ENCODE data around the gene ISL2. TPM values are rescaled to one million over a fixed set of nuclear protein-coding genes. Genes with fewer than 3 reads are reported as not detected.
"Not testable (repeated sequence)": the region's sequence is repeated elsewhere in the genome, so short reads cannot be mapped to it uniquely, and the experiment has no call there.

ISL2 gene
- total RNA-seq = 0.26 TPM in 1 of 2 replicates, not detected in the other

- peak within 1 kb of the TSS; percentile 28 for H3K4me3 ChIP-seq (ENCODE audit: low read depth, low read length)
- FAIRE-seq (no peak), DNase-seq (ENCODE audit: low read depth) (peak; percentile 44)
- peaks cover 53% of the 10 kb centered on the region for H3K27me3 ChIP-seq (ENCODE audit: control insufficient read depth, insufficient read depth, low read length)
- H3K36me3 ChIP-seq (ENCODE audit: control insufficient read depth, insufficient read depth, low read length) = no peaks in the 10 kb centered on the region
- no peak for TF ChIP-seq CTCF (IDR thresholded peaks at IDR 0.05; ENCODE audit: insufficient read depth, low read length, severe bottlenecking)
Measured at GRCh38 chr15:76336254-76337058, at the start of gene ISL2. TSS of gene ISL2 (plus strand) at chr15:76336773. CDS start at chr15:76336884, 111 bp downstream.

GRCh38 chr15:76289582-76289981 is 47.0 kb upstream of the ISL2 start:
- DNase-seq (ENCODE audit: low read depth) (no peak), FAIRE-seq (no peak)
- no peak for TF ChIP-seq CTCF (IDR thresholded peaks at IDR 0.05; ENCODE audit: insufficient read depth, low read length, severe bottlenecking)
- H3K27me3 ChIP-seq (ENCODE audit: control insufficient read depth, insufficient read depth, low read length) = no peaks in the 10 kb centered on the region
- H3K36me3 ChIP-seq (ENCODE audit: control insufficient read depth, insufficient read depth, low read length) = peaks cover 3% of the 10 kb centered on the region
- no peak overlapping the region for H3K4me3 ChIP-seq (ENCODE audit: low read depth, low read length)

DNA sequence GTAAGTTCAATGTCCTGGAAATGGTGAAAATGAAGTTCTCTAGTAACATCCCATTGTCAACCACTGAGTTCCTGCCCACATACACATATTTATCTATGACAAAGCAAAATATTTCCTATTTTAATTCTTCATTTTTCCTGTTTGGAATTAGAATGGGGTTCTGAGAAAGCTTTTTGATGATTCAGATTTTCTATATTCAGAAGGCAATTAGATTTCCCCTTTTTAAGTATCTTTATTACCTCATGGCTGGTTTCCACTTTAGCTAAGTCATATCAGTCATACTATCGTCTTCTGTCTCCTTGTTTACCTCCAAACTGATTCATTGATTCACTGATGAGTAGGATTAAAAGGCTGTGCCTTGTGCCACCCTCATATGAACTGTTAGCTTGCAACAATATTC is 43.2 kb upstream of the ISL2 start:
- no peak for TF ChIP-seq CTCF (IDR thresholded peaks at IDR 0.05; ENCODE audit: insufficient read depth, low read length, severe bottlenecking)
- Histone ChIP-seq H3K36me3 (ENCODE audit: control insufficient read depth, insufficient read depth, low read length) (peaks cover 2% of the 10 kb centered on the region), H3K4me3 (ENCODE audit: low read depth, low read length) (no peak overlapping the region), H3K27me3 (ENCODE audit: control insufficient read depth, insufficient read depth, low read length) (no peaks in the 10 kb centered on the region)
- peak; percentile 58 for DNase-seq (ENCODE audit: low read depth)
- FAIRE-seq = no peak

DNA sequence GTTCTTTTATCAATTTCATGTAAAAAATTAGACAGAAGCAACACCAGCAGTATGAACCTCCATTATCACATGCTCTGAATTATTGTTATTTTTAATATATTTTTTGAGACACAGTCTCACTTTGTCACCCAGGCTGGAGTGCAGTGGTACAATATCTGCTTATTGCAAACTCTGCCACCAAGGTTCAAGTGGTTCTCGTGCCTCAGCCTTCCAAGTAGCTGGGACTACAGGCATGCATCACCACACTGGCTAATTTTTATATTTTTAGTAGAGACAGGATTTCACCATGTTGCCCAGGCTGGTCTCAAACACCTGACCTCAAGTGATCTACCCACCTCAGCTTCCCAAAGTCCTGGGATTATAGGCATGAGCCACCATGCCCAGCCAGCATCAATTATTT is 42.1 kb upstream of the ISL2 start:
- not testable (repeated sequence) for H3K27me3 ChIP-seq (ENCODE audit: control insufficient read depth, insufficient read depth, low read length); H3K36me3 ChIP-seq (ENCODE audit: control insufficient read depth, insufficient read depth, low read length); DNase-seq (ENCODE audit: low read depth); FAIRE-seq; H3K4me3 ChIP-seq (ENCODE audit: low read depth, low read length)

GRCh38 chr15:76296849-76297248 is 39.7 kb upstream of the ISL2 start:
- DNase-seq (ENCODE audit: low read depth) (no peak), FAIRE-seq (no peak)
- Histone ChIP-seq H3K36me3 (ENCODE audit: control insufficient read depth, insufficient read depth, low read length) (no peaks in the 10 kb centered on the region), H3K4me3 (ENCODE audit: low read depth, low read length) (no peak overlapping the region), H3K27me3 (ENCODE audit: control insufficient read depth, insufficient read depth, low read length) (no peaks in the 10 kb centered on the region)
- no peak for TF ChIP-seq CTCF (IDR thresholded peaks at IDR 0.05; ENCODE audit: insufficient read depth, low read length, severe bottlenecking)

DNA sequence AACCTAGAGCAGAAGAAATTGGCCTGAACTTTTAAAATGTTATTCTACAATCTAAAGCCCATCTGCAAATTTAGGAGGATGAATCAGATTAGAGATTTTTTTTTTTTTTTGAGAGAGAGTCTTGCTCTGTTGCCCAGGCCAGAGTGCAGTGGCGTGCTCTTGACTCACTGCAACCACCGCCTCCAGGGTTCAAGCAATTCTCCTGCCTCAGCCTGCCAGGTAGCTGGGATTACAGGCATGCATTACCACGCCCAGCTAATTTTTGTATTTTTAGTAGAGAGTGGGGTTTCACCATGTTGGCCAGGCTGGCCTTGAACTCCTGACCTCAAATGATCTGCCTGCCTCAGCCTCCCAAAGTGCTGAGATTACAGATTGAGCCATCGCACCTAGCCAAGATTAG is 38.6 kb upstream of the ISL2 start:
- FAIRE-seq; H3K4me3 ChIP-seq (ENCODE audit: low read depth, low read length); H3K36me3 ChIP-seq (ENCODE audit: control insufficient read depth, insufficient read depth, low read length); DNase-seq (ENCODE audit: low read depth); H3K27me3 ChIP-seq (ENCODE audit: control insufficient read depth, insufficient read depth, low read length): not testable (repeated sequence)

- no peak overlapping the region for H3K4me3 ChIP-seq (ENCODE audit: low read depth, low read length)
- peak; percentile 6 for DNase-seq (ENCODE audit: low read depth)
- no peak for TF ChIP-seq CTCF (IDR thresholded peaks at IDR 0.05; ENCODE audit: insufficient read depth, low read length, severe bottlenecking)
- no peaks in the 10 kb centered on the region for H3K27me3 ChIP-seq (ENCODE audit: control insufficient read depth, insufficient read depth, low read length)
- FAIRE-seq = no peak
- H3K36me3 ChIP-seq (ENCODE audit: control insufficient read depth, insufficient read depth, low read length) = no peaks in the 10 kb centered on the region
Measured at GRCh38 chr15:76298986-76299385, 37.6 kb upstream of the ISL2 start.
